ENCODE measurements around the gene PIKFYVE.

Gene PIKFYVE

DNA sequence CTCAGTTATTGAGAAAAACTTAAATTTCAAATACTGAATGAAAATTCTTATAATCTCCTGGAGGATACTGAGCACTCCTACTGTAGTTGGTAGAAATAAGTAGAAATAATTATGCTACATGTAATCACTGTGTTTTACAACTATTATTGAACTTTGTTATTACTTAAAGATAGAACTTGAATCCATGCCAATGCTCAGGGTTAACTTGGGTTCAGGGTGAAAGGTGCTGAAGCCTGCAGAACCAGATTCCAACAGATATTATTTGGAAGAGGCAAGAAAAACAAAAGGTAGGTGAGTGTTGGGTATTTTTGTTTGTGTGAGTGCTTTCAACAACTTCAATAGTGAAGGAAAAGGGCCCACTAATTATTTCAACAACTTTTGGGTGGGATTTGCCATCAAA lies 21.6 kb upstream of the PIKFYVE start:
- no peak overlapping the region for H3K27ac ChIP-seq (ENCODE audit: low read depth, low read length)
- peaks cover 17% of the 10 kb centered on the region for H3K36me3 ChIP-seq (ENCODE audit: control insufficient read depth, insufficient read depth, low read length)
- no peaks in the 10 kb centered on the region for H3K4me1 ChIP-seq (ENCODE audit: control insufficient read depth, insufficient read depth, low read length)
- H3K9ac ChIP-seq (ENCODE audit: low read length) = no peak overlapping the region
- no peaks in the 10 kb centered on the region for H3K27me3 ChIP-seq (ENCODE audit: control insufficient read depth, insufficient read depth, low read length)
- H3K4me3 ChIP-seq (ENCODE audit: low read length) = no peak overlapping the region

DNA sequence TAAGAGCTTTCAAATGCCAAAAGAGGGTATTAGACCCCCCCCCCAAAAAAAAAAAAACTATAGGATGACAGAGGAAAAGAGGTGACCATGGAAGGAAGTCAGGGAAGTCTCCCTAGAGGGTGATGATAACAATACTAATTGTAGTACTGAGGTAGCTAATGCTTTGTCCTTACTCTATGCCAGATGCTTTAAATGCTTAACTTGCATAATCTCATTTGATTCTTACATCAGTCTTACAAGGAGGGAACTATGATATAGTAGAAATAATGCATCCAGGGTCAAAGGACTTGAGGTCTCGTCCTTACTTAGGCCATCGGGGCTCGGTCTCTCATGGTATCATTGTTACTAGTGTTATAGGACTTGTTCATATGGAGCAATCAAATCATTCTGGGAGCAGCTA lies 20.3 kb upstream of the PIKFYVE start:
- Histone ChIP-seq H3K36me3 (ENCODE audit: control insufficient read depth, insufficient read depth, low read length) (peaks cover 11% of the 10 kb centered on the region), H3K4me3 (ENCODE audit: low read length) (no peak overlapping the region), H3K9ac (ENCODE audit: low read length) (no peak overlapping the region), H3K27ac (ENCODE audit: low read depth, low read length) (no peak overlapping the region), H3K4me1 (ENCODE audit: control insufficient read depth, insufficient read depth, low read length) (no peaks in the 10 kb centered on the region), H3K27me3 (ENCODE audit: control insufficient read depth, insufficient read depth, low read length) (no peaks in the 10 kb centered on the region)

DNA sequence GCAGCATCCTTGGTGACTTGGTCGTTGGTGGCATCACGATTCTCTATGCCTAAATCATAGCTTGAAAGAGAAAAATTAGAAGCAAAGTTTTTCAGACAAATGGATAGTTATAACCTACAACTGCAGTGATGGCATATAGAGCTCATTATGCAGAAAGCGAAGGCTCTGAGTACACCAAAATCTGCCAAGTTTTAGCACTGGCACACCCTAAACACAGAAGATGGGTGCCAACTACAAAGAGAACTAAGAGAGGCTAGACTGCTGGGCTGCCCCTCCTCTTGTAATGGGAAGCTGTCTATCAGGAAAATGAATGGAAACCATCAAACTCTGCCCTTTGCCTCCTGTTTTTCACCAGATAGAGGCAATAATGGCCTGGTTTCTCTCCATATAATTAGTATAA lies 17.5 kb upstream of the PIKFYVE start:
- peaks cover 8% of the 10 kb centered on the region for H3K36me3 ChIP-seq (ENCODE audit: control insufficient read depth, insufficient read depth, low read length)
- no peaks in the 10 kb centered on the region for H3K4me1 ChIP-seq (ENCODE audit: control insufficient read depth, insufficient read depth, low read length)
- H3K27ac ChIP-seq (ENCODE audit: low read depth, low read length) = no peak overlapping the region
- no peak overlapping the region for H3K4me3 ChIP-seq (ENCODE audit: low read length)
- H3K27me3 ChIP-seq (ENCODE audit: control insufficient read depth, insufficient read depth, low read length) = no peaks in the 10 kb centered on the region
- H3K9ac ChIP-seq (ENCODE audit: low read length) = no peak overlapping the region

DNA sequence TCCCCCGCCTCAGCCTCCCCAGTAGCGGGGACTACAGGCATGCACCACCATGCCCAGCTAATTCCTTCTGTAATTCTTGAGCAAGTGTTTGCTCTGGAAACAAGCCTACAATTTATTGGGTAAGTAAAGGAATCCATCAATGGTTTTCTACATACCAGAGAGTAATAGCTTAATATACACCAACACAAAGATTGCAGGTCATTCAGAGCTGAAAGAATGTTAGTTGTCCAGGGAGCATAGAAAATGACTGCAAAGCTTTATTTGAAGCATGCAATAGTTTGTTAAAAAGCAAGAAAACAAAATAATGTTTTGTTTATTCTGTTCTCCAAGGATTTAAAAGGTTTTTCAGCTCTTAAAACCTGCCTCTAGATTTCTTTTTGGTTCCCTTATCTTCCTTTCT lies 16.8 kb upstream of the PIKFYVE start:
- Histone ChIP-seq H3K36me3 (ENCODE audit: control insufficient read depth, insufficient read depth, low read length) (peaks cover 8% of the 10 kb centered on the region), H3K4me3 (ENCODE audit: low read length) (no peak overlapping the region), H3K27me3 (ENCODE audit: control insufficient read depth, insufficient read depth, low read length) (no peaks in the 10 kb centered on the region), H3K4me1 (ENCODE audit: control insufficient read depth, insufficient read depth, low read length) (no peaks in the 10 kb centered on the region), H3K9ac (ENCODE audit: low read length) (no peak overlapping the region), H3K27ac (ENCODE audit: low read depth, low read length) (no peak overlapping the region)

DNA sequence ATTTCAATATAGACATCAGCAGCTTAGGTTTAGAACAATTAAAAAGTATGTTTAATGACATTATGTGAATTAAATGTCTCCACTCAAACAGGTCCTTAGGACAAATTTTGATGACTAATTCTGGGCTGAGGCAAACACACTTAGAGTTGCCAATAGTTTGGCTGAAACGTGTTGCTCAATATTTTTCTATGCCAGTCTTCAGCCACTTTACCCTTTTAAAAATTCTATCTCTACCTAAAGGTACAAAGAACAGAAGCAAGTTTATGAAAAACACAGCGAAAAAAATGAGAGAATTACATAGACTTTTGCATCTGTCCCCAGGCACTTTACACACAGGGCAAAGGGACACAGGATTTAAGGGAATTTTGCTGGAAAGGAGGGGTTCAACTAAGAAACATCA lies 15.7 kb upstream of the PIKFYVE start:
- no peaks in the 10 kb centered on the region for H3K4me1 ChIP-seq (ENCODE audit: control insufficient read depth, insufficient read depth, low read length)
- no peak overlapping the region for H3K4me3 ChIP-seq (ENCODE audit: low read length)
- no peaks in the 10 kb centered on the region for H3K27me3 ChIP-seq (ENCODE audit: control insufficient read depth, insufficient read depth, low read length)
- H3K9ac ChIP-seq (ENCODE audit: low read length) = no peak overlapping the region
- H3K36me3 ChIP-seq (ENCODE audit: control insufficient read depth, insufficient read depth, low read length) = peaks cover 6% of the 10 kb centered on the region
- no peak overlapping the region for H3K27ac ChIP-seq (ENCODE audit: low read depth, low read length)

DNA sequence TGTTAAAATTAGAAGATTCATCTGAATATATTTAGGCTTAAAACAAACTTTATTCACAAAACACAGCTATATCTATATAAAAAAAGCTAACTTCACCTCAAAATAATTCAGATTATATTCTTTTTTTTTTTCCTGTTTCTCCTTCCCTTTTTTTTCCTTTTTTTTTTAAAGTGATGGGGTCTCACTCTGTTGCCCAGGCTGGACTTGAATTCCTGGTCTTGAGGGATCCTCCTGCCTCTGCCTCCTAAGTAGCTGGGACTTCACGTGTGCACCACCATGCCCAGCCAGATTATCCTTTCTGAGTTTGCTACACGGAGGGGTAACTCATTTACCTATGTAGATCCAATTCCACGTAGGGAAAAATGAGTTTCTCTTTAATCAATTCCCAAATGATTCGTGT lies 15.0 kb upstream of the PIKFYVE start:
- peaks cover 2% of the 10 kb centered on the region for H3K36me3 ChIP-seq (ENCODE audit: control insufficient read depth, insufficient read depth, low read length)
- H3K4me1 ChIP-seq (ENCODE audit: control insufficient read depth, insufficient read depth, low read length) = no peaks in the 10 kb centered on the region
- H3K4me3 ChIP-seq (ENCODE audit: low read length) = no peak overlapping the region
- no peaks in the 10 kb centered on the region for H3K27me3 ChIP-seq (ENCODE audit: control insufficient read depth, insufficient read depth, low read length)
- H3K27ac ChIP-seq (ENCODE audit: low read depth, low read length) = no peak overlapping the region
- no peak overlapping the region for H3K9ac ChIP-seq (ENCODE audit: low read length)

DNA sequence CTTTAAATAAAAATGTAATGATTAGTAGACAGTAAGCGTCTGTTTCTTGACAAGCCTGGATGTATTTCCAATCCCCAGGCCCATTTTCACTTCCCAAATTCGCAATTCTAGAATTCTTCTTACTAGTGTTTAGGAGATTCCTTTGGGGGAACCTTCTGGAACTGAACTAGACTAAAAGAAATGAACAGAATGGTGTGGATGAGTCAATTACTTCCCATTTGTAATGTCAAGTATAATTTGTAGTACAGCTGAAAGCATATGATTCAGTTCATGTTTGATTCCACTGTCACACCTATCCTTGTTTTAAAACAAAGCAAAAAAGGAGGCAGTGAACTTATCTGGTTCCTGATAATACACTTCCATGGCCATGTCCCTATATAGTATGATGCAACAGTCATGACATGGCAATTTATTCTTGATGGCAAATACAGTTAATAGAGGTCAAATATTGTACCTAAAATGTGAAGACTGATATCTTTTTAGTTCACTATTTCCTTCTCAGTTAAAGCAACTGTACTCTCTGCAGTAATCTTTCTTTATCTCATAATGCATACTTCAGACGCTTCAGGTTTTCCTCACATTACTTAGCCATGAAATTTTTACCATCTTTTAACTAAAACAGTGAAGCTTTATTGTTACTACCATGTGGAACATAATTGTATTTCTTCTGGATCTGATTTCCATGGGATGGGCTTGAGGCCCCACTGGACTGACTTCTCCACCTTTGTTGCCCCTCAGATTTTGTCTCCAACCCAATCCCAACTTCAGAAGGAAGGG lies 13.2 kb upstream of the PIKFYVE start:
- no peak overlapping the region for H3K9ac ChIP-seq (ENCODE audit: low read length)
- peak overlapping the region; percentile 57 for H3K27ac ChIP-seq (ENCODE audit: low read depth, low read length)
- no peaks in the 10 kb centered on the region for H3K4me1 ChIP-seq (ENCODE audit: control insufficient read depth, insufficient read depth, low read length)
- no peaks in the 10 kb centered on the region for H3K27me3 ChIP-seq (ENCODE audit: control insufficient read depth, insufficient read depth, low read length)
- H3K4me3 ChIP-seq (ENCODE audit: low read length) = no peak overlapping the region
- peaks cover 2% of the 10 kb centered on the region for H3K36me3 ChIP-seq (ENCODE audit: control insufficient read depth, insufficient read depth, low read length)

DNA sequence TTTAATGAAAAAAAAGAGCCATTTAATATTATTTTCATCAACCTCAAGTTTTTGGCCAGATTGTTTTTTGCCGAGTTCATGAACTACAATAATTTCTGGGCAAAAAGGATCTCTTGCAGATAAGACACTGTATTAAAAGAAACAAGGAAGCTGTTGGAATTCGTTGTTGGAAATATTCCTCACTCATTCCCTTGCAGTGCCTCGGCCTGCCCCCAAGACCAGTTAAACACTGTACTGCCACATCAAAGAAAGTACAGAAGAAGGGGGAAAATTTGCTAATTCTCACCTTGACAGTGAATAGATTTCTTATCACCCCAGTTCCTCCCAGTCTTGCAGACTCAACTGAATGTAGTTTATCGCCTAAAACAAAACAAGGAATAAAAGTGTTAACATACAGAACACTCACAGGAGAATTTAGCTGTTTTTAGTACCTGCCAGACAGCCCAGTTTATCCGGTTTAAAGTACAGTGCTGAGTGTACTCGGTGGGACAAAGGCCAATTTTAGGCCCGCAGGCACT lies 12.4 kb upstream of the PIKFYVE start:
- H3K4me1 ChIP-seq (ENCODE audit: control insufficient read depth, insufficient read depth, low read length) = no peaks in the 10 kb centered on the region
- no peak overlapping the region for H3K9ac ChIP-seq (ENCODE audit: low read length)
- peak overlapping the region; percentile 73 for H3K4me3 ChIP-seq (ENCODE audit: low read length)

DNA sequence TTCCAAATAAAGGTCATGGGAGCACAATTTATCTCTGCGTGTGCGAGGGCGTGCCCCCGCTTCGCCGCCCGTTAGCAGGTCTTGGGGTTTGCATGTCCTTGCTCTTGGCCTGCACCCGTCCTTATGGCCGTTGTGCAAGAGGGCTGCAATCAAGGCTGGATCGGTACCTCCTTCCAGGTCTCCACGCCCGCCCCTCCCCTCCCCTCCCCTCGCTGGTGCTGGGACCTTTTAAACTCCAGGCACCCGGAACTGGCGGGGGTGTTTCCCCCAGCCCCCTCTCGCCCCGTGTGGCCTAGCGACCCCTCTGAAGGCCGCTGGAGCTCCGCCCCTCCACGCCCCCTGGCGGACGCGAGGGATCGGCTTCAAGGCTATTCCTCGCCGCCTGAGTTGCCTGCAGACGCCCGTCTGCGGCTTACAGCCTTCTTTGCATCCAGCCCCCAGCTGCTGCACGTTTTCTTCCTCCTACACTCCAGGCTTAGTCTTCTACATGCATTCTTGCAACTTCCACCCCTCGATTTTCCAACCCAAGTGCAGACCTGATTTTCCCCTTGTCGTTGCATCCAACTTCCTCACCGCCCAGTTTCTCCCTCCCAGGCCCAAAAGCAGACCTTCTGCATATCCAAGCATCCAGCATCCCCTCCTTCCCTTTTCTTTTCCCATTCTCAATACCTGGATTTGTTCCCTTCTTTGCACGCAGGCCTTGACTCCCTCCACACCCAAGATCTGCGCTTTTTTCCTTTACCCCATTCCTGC lies 11.8 kb upstream of the PIKFYVE start:
- Histone ChIP-seq H3K27me3 (ENCODE audit: control insufficient read depth, insufficient read depth, low read length) (no peaks in the 10 kb centered on the region), H3K9ac (ENCODE audit: low read length) (no peak overlapping the region), H3K36me3 (ENCODE audit: control insufficient read depth, insufficient read depth, low read length) (peaks cover 2% of the 10 kb centered on the region), H3K27ac (ENCODE audit: low read depth, low read length) (peak overlapping the region; percentile 57), H3K4me3 (ENCODE audit: low read length) (peak overlapping the region; percentile 73), H3K4me1 (ENCODE audit: control insufficient read depth, insufficient read depth, low read length) (no peaks in the 10 kb centered on the region)

More for the DNA sequence above, 12.4 kb upstream of the PIKFYVE start:
- Histone ChIP-seq H3K27ac (ENCODE audit: low read depth, low read length) (peak overlapping the region; percentile 57), H3K27me3 (ENCODE audit: control insufficient read depth, insufficient read depth, low read length) (no peaks in the 10 kb centered on the region), H3K36me3 (ENCODE audit: control insufficient read depth, insufficient read depth, low read length) (peaks cover 2% of the 10 kb centered on the region)

DNA sequence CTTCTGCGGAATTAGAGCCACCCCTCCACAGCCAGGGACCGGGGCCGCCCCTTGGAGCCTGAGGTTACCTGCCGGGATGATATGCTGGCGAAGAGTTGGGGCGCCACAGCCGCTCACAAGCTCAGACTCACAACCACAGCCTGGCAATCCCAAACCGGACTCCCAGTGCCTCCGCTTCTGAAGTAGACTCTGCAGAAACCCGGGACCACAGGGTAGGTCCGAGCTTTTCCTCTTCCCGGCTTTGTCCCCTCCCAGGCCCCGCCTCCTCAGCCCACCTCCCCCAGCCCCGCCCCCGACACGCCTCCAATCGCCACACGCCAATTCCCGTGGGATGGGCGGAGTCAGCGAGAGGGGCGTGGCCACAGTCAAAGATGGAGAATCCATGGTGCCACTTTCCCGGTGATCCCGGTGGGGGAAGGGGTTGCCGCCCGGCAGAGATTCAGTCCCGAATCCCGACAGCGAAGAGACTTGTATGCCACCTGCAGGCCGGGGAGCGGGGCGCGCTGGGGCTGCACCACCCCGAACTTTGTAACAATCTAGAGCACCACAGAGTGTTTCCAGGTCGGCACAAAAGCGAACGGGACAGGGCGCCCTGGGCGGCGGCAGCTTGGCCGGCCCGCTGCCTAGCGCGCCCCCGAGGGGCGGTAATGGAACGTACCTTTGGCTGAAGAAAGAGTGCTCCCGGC lies 11.0 kb upstream of the PIKFYVE start, which contains the start of gene IDH1:
TSS of gene IDH1 (minus strand) at position 201 of the 686 bp plus-strand sequence. CDS start 3,520 bp downstream, outside the sequence.
- Histone ChIP-seq H3K27ac (ENCODE audit: low read depth, low read length) (peak within 1 kb of the TSS; percentile 70), H3K4me1 (ENCODE audit: control insufficient read depth, insufficient read depth, low read length) (no peaks in the 10 kb centered on the region), H3K27me3 (ENCODE audit: control insufficient read depth, insufficient read depth, low read length) (no peaks in the 10 kb centered on the region), H3K9ac (ENCODE audit: low read length) (no peak within 1 kb of the TSS), H3K4me3 (ENCODE audit: low read length) (peak within 1 kb of the TSS; percentile 73), H3K36me3 (ENCODE audit: control insufficient read depth, insufficient read depth, low read length) (peaks cover 2% of the 10 kb centered on the region)

DNA sequence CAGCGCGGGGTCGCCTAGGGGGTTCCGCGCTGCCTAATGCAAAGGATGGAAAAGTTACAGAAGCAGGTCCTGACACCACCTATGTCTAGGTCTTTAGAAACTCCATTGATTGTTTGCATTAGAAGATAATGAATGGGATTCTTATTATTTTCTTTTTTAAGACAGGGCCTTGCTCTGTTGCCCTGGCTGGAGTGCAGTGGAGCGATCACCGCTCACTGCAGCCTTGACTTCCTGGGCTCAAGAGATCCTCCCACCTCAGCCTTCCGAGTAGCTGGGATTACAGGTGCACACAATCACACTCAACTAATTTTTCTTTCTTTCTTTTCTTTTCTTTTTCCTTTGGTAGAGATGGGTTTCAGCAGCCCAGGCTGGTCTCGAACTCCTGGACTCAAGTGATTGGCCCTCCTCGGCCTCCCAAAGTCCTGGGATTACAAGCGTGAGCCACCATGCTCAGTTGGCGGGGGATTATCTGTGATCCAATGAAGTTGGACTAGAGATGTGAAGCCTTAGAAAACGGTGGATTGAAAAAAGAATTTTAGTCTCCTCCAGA lies 10.4 kb upstream of the PIKFYVE start:
- peaks cover 2% of the 10 kb centered on the region for H3K36me3 ChIP-seq (ENCODE audit: control insufficient read depth, insufficient read depth, low read length)
- H3K4me1 ChIP-seq (ENCODE audit: control insufficient read depth, insufficient read depth, low read length) = no peaks in the 10 kb centered on the region
- H3K27ac ChIP-seq (ENCODE audit: low read depth, low read length) = peak overlapping the region; percentile 70
- peak overlapping the region; percentile 73 for H3K4me3 ChIP-seq (ENCODE audit: low read length)
- no peak overlapping the region for H3K9ac ChIP-seq (ENCODE audit: low read length)
- no peaks in the 10 kb centered on the region for H3K27me3 ChIP-seq (ENCODE audit: control insufficient read depth, insufficient read depth, low read length)

DNA sequence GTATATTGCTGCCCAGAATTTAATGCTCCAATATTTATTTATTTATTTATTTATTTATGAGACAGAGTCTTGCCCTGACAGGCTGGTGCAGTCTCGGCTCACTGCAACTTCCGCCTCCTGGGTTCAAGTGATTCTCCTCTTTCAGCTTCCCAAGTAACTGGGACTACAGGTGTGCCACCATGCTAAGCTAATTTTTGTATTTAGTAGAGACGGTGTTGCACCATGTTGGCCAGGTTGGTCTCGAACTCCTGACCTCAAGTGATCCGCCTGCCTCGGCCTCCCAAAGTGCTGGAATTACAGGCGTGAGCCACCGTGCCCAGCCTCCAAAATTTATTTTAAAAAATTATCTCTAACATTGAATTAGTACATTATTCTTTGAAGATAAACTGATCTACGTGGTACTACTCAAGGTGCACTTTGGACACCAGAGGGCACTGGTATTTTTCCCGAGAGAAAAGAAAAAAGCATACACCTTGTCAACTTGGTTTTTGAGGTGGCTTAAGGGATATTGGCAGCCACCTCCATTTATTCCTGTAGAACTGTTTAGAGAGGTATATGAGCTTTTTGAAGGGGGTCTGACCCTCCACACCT lies 9.8 kb upstream of the PIKFYVE start:
- Histone ChIP-seq H3K27me3 (ENCODE audit: control insufficient read depth, insufficient read depth, low read length) (no peaks in the 10 kb centered on the region), H3K4me3 (ENCODE audit: low read length) (no peak overlapping the region), H3K4me1 (ENCODE audit: control insufficient read depth, insufficient read depth, low read length) (no peaks in the 10 kb centered on the region), H3K36me3 (ENCODE audit: control insufficient read depth, insufficient read depth, low read length) (peaks cover under 1% of the 10 kb centered on the region), H3K9ac (ENCODE audit: low read length) (no peak overlapping the region), H3K27ac (ENCODE audit: low read depth, low read length) (peak overlapping the region; percentile 65)

Data from rectal smooth muscle tissue (tissue), 1 donor.